SH-SY5Y (cell line): ENCODE measurements around the gene C1RL.

Source experiments
- GATA2 ChIP-seq: IDR thresholded peaks from 2 replicates; pipeline ENCODE4 v1.6.1; 2011; ENCODE audit warnings: mild to moderate bottlenecking, low read depth, low read length
- GATA3 ChIP-seq: IDR thresholded peaks from 2 replicates; pipeline ENCODE4 v1.6.1; 2011; ENCODE audit warnings: low read depth, mild to moderate bottlenecking, low read length, moderate library complexity

DNA sequence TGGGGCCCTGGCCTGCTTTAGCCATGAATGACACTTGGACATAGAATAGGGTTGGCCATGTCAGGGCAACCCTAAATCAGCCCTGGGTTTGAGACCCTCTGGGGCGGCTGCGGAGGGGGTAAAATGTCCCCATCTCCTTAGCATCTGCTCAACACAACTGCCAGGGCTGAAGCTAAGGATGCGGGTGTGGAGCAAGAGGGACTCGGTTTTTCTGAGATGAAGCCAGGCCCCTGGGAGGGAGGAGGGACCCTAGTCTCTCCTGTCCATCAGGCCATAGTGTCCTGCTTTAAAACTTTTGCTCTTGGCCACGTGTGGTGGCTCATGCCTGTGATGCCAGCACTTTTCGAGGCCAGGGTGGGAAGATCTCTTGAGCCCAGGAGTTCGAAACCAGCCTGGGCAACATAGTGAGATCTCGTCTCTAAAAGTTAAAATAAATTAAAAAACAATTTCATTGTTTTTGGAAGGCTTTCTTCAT lies 16.0 kb downstream of the C1RL start:
- TF ChIP-seq GATA2 (no peak), GATA3 (no peak)
